Lung (tissue), 13 donors: ENCODE data around the gene GCC2. TPM values are rescaled to one million over a fixed set of nuclear protein-coding genes. Genes with fewer than 3 reads are reported as not detected.
"Not testable (repeated sequence)": the region's sequence is repeated elsewhere in the genome, so short reads cannot be mapped to it uniquely, and the experiment has no call there.

ENCODE experiments used
- ATAC-seq: fragments of 200-7000 bp; cut with Tn5 transposase; one replicate; pipeline ENCODE4 v1.9.1; 2020; ENCODE audit warnings: moderate number of reproducible peaks; ENCODE audit not compliant: insufficient read depth, low FRiP score
- DNase-seq, 3 donors: peaks; one replicate each; pipeline ENCODE4 v3.0.0-alpha.2; 2013 to 2017
- H3K27ac ChIP-seq, 2 donors: one replicate each; pipeline ENCODE4 v1.5.1; 2013; ENCODE audit warnings: mild to moderate bottlenecking in 2 of 2, moderate library complexity in 2 of 2, control low read depth in 1 of 2, inconsistent platforms in 1 of 2, low read depth in 1 of 2, low read length in 1 of 2
- H3K27me3 ChIP-seq, 3 donors: one replicate each; pipeline ENCODE4 v1.5.1; 2013; ENCODE audit warnings: low read length in 2 of 3; ENCODE audit not compliant: control insufficient read depth in 3 of 3, insufficient read depth in 3 of 3
- H3K36me3 ChIP-seq, 4 donors: one replicate each; pipeline ENCODE4 v1.5.1; 2013; ENCODE audit warnings: low read length in 4 of 4, mild to moderate bottlenecking in 1 of 4, moderate library complexity in 1 of 4; ENCODE audit not compliant: control insufficient read depth in 4 of 4, insufficient read depth in 4 of 4
- H3K4me1 ChIP-seq, 5 donors: one replicate each; pipeline ENCODE4 v1.5.1; 2013; ENCODE audit warnings: low read length in 5 of 5, mild to moderate bottlenecking in 2 of 5, moderate library complexity in 1 of 5; ENCODE audit not compliant: control insufficient read depth in 5 of 5, insufficient read depth in 5 of 5
- H3K4me3 ChIP-seq: one replicate; pipeline ENCODE4 v1.5.1; 2013; ENCODE audit warnings: mild to moderate bottlenecking, control low read depth, moderate library complexity
- H3K9ac ChIP-seq, 2 donors: one replicate each; pipeline ENCODE4 v1.5.1; 2013; ENCODE audit warnings: low read length in 2 of 2, control low read depth in 1 of 2; ENCODE audit not compliant: insufficient read depth in 1 of 2
- H3K9me3 ChIP-seq, 4 donors: one replicate each; pipeline ENCODE4 v1.5.1; 2013; ENCODE audit warnings: low read length in 3 of 4, mild to moderate bottlenecking in 1 of 4, moderate library complexity in 1 of 4; ENCODE audit not compliant: control insufficient read depth in 4 of 4, insufficient read depth in 3 of 4
- WGBS, 2 donors: extraction: QIAGEN DNeasy Blood & Tissue Kit; methylation state at CpG; one replicate each; pipeline ENCODE4 v1.1.7; 2013; 5-methylcytosine and 5-hydroxymethylcytosine counted together
- polyA plus RNA-seq, 2 donors: library from polyadenylated mRNA; stranded (reverse); fragments of 200-250 nt; gene quantifications; one replicate each; pipeline ENCODE4 v1.2.1, GENCODE V29; 2013
- small RNA-seq: library from RNA; depleted of rRNA; stranded (forward); fragments of <200 nt; gene quantifications from one replicate; pipeline ENCODE3, GENCODE V24; 2014; ENCODE audit warnings: low replicate concordance
- total RNA-seq, 2 donors: library from RNA; depleted of rRNA in 1 of 2; stranded (reverse); fragments of >200 nt in 1 of 2; gene quantifications; one replicate each; pipeline ENCODE4 v1.2.1, GENCODE V29; 2014 to 2021
- TF ChIP-seq, protein P1 (sequence below): IDR thresholded peaks from 2 replicates; pipeline ENCODE4 v1.5.1; 2012; ENCODE audit warnings: mild to moderate bottlenecking; ENCODE audit errors: control extremely low read depth, extremely low read depth
- donor health status: control.
- donor health status: control.
- donor health status: Bipolar disorder and iron deficiency.
- donor health status: healthy.
- donor health status: DM: yes; HTN: yes; CAD: no.

The GCC2 gene
- total and polyA plus RNA-seq, 4 donors = 10.4 to 111 (median 23.0) TPM

DNA sequence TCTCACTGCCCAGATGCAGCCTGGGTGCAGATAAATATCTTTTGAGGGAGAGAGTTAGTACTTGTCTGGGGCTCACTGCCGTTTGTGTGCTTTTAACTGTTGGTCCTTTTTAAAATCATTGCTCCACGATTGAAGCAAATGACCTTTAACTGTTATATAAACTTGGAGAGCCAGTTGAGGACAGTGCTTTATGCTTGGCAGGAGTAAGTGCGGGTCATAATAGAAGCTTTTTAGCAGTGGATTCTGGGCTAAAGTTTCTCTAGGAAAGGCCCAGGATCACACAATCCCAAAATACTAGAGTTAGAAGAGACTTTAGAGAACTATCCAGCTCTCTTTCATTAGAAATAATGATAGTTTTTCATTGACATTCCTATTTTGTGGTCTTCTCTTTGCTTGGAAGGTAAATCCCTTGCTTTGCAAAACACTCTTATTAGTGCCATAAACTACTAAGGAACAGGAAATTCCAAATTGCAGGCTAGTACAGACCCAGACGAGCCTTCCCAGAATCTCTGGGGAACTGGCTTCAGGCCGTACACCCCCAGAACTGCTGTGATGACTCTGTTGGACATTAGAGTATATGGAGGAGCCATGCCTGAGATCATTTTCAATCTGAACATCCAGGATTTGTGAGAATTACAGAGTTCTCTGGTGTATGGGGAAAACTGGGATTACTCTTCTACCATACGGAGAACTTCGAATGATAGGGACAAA lies 104.4 kb downstream of the GCC2 start:
- Histone ChIP-seq H3K4me1 (peaks cover 9 to 31% (median 21%) of the 10 kb centered on the region in 5 donors), H3K9ac (peak overlapping the region in 1 of 2 donors; percentile 59), H3K27me3 (no peaks in the 10 kb centered on the region), H3K36me3 (peaks cover 0 to 2% (median 0%) of the 10 kb centered on the region in 4 donors), H3K27ac (peak overlapping the region in 1 of 2 donors; percentile 54), H3K4me3 (no peak overlapping the region), H3K9me3 (no peaks in the 10 kb centered on the region)
- DNase-seq = peak in 2 of 3 donors; percentile 77 to 81
- TF ChIP-seq, protein P1, sequence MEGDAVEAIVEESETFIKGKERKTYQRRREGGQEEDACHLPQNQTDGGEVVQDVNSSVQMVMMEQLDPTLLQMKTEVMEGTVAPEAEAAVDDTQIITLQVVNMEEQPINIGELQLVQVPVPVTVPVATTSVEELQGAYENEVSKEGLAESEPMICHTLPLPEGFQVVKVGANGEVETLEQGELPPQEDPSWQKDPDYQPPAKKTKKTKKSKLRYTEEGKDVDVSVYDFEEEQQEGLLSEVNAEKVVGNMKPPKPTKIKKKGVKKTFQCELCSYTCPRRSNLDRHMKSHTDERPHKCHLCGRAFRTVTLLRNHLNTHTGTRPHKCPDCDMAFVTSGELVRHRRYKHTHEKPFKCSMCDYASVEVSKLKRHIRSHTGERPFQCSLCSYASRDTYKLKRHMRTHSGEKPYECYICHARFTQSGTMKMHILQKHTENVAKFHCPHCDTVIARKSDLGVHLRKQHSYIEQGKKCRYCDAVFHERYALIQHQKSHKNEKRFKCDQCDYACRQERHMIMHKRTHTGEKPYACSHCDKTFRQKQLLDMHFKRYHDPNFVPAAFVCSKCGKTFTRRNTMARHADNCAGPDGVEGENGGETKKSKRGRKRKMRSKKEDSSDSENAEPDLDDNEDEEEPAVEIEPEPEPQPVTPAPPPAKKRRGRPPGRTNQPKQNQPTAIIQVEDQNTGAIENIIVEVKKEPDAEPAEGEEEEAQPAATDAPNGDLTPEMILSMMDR = no peak
- no peak for ATAC-seq
- WGBS, 2 donors = 57 to 82% methylated on average over 7 of the region's 7 CpGs

DNA sequence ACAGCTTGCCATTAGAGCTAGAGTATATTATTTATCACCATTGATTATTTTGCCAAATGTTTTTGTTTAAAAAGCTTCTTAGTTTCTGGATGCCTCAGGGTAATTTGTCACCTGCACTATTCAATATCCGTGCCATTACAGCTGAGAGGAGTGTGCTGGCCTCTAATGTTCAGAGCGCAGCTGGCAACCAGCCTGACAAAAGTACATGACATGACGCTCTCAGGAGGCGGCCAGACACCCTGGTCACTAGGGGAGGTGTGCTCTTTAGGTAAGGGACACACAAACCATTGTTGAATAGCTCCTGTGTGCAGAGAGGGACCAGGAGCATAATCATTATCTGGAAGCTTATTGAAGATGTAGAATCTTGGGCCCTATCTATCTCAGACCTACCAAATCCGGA lies 105.5 kb downstream of the GCC2 start:
- no peak overlapping the region for H3K4me3 ChIP-seq
- H3K4me1 ChIP-seq = peaks cover 10 to 28% (median 21%) of the 10 kb centered on the region in 5 donors
- DNase-seq = no peak
- H3K27me3 ChIP-seq = no peaks in the 10 kb centered on the region
- H3K36me3 ChIP-seq = peaks cover 0 to 2% (median 0%) of the 10 kb centered on the region in 4 donors
- ATAC-seq = no peak
- H3K9me3 ChIP-seq = no peaks in the 10 kb centered on the region
- H3K27ac ChIP-seq = peak overlapping the region; percentile 47 to 77
- TF ChIP-seq, protein P1 = no peak
- 90% methylated on average over 5 of the region's 5 CpGs for WGBS, 2 donors
- no peak overlapping the region for H3K9ac ChIP-seq

DNA sequence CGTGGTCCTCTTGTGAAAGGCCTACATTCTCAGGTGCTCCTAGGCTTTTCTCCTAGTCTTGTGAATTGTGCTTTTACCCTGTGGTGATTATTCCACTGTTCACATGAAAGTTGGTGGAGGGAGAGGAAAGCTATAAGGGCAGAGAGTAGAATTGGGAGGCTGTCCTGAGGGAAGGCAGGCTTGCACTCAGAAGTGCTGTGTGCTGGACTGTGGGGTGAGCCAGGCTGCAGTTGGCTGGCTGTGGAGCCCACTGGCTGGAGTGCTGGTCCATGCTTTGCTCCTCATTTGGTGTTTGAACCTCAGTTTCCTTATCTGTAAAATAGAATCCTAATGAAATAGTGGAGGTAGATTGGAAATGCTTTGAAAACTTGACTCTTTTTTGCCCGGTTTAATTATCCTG lies 106.6 kb downstream of the GCC2 start:
- Histone ChIP-seq H3K4me3 (no peak overlapping the region), H3K36me3 (peaks cover 0 to 2% (median 0%) of the 10 kb centered on the region in 4 donors), H3K27me3 (no peaks in the 10 kb centered on the region), H3K9me3 (no peaks in the 10 kb centered on the region), H3K27ac (peak overlapping the region in 1 of 2 donors; percentile 77), H3K4me1 (peaks cover 14 to 33% (median 21%) of the 10 kb centered on the region in 5 donors), H3K9ac (no peak overlapping the region)
- 93 to 97% methylated on average over 2 of the region's 2 CpGs for WGBS, 2 donors
- ATAC-seq = no peak
- TF ChIP-seq, protein P1 = no peak
- no peak for DNase-seq

DNA sequence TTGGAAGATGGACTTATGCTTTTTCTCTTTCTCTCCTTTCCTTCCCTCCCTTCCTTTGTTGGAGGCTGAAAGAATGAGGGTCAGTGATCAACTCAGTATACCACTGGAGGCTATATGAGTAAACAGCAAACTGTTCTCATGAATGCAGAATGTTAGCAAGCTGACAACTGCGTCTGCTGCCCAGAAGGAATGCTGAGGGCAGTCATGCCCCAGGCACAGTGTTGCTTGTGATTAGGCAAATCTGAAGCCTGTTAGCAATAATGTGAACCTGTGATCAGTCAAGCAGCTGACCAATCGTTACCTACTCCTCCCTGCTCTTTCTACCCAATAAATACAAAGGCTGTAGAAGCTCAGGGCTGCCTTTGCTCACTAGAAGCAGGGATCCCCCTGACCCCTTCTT lies 107.6 kb downstream of the GCC2 start:
- WGBS, 2 donors = 80 to 87% methylated on average over 2 of the region's 2 CpGs
- H3K27ac ChIP-seq = peak overlapping the region in 1 of 2 donors; percentile 10
- not testable (repeated sequence) for H3K4me3 ChIP-seq, ATAC-seq, H3K9ac ChIP-seq, H3K9me3 ChIP-seq, DNase-seq, H3K27me3 ChIP-seq, H3K36me3 ChIP-seq
- peaks cover 14 to 41% (median 21%) of the 10 kb centered on the region in 5 donors for H3K4me1 ChIP-seq

Small RNAs within 50 kb of the gene (small RNA-seq; reads per million reads assigned to genes)
- not detected for gene SMIM12P1

Other genes starting within 250 kb of the GCC2 start
- not detected for gene SULT1C3, start 209.2 kb upstream of the GCC2 start, total RNA-seq
- gene SULT1C3, start 209.2 kb upstream of the GCC2 start, polyA plus RNA-seq = not detected
- 10 to 100 TPM in 1 of 2 donors, 1 to 10 TPM in 1; 4.8 to 20.5 TPM for gene SULT1C2, start 160.3 kb upstream of the GCC2 start, total RNA-seq
- gene SULT1C2, start 160.3 kb upstream of the GCC2 start, polyA plus RNA-seq = 1 to 10 TPM; 1.7 to 2.7 TPM
- gene SULT1C4, start 71.3 kb upstream of the GCC2 start, total RNA-seq = 10 to 100 TPM in 1 of 2 donors, 1 to 10 TPM in 1; 4.3 to 85.0 TPM
- 1 to 10 TPM; 1.7 to 7.4 TPM for gene SULT1C4, start 71.3 kb upstream of the GCC2 start, polyA plus RNA-seq
- 100 to 1,000 TPM in 1 of 2 donors, 10 to 100 TPM in 1; 96.6 to 102 TPM for gene LIMS1, start 85.3 kb downstream of the GCC2 start, total RNA-seq
- gene LIMS1, start 85.3 kb downstream of the GCC2 start, polyA plus RNA-seq = 10 to 100 TPM; 26.7 to 84.2 TPM